Stimulated activated CD8-positive, alpha-beta memory T cell treated with anti-CD3 and anti-CD28 coated beads, Interleukin-12 subunit alpha, Interleukin-12 subunit beta, amount 100 ng/mL, for 1 hour (primary cell): ENCODE measurements around the gene DNASE1L3.
"Not testable (repeated sequence)": the region's sequence is repeated elsewhere in the genome, so short reads cannot be mapped to it uniquely, and the experiment has no call there.

Experiments used
- DNase-seq: peaks from one replicate; pipeline ENCODE4 v3.0.0-alpha.2; 2020; ENCODE audit warnings: low read depth

Gene DNASE1L3

DNA sequence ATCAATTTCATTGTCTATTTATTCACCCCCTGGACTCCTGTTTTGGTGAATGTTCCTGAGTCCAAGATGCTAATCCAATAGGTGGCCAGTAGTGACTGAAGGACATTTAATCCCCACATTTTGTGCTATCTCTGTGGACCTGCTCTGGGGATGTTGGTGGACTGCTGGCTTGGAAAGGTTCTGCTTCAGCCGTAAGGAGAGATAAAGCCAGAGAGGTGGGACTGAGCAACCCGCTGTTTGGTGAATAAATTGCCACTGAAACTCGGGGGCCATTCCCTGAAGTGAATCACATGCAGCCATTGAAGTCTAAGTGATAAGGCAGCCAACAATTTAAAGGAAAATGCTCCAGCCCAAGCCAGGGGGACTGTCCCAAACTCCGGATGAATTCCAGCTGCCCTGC lies 25.2 kb upstream of the DNASE1L3 start:
- no peak for DNase-seq

DNA sequence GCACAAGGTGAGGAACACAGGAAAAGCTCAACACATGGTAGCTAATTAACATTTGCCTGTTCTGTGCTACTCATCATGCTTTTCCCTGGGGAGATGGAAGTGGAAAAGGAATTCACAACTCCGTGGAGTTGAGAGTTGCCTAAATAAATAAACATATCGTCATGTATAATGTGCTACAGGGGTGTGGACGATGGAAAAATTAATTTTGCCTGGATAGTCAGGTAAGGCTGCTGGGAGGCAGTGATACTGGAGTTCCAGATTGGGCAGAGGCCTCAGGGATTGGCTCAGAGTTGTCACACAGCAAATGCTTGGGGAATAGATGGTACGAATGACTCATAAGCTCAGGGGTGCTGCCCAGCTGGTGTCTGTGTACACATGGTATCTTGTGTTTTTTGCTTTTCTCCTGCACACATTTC lies 23.8 kb upstream of the DNASE1L3 start:
- no peak for DNase-seq

DNA sequence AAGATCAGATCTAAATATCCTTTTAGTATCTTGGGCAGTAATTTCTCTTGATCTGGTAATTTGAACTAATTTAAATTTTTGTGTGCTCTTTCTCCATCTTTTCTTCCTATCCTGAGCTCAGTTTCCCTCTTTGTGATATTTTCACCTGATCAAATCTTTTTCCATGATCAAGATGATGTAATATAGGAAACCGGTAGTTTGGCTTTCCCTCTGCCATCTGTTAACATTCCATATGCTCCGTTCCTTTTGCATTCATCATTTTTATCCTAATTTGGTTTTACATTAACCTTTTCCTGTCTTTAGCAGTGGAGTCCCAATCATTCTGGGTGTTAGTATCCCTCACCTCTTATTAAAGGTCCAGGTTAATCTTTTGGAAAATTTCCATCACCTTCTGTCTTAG lies 20.9 kb upstream of the DNASE1L3 start:
- DNase-seq: no peak

DNA sequence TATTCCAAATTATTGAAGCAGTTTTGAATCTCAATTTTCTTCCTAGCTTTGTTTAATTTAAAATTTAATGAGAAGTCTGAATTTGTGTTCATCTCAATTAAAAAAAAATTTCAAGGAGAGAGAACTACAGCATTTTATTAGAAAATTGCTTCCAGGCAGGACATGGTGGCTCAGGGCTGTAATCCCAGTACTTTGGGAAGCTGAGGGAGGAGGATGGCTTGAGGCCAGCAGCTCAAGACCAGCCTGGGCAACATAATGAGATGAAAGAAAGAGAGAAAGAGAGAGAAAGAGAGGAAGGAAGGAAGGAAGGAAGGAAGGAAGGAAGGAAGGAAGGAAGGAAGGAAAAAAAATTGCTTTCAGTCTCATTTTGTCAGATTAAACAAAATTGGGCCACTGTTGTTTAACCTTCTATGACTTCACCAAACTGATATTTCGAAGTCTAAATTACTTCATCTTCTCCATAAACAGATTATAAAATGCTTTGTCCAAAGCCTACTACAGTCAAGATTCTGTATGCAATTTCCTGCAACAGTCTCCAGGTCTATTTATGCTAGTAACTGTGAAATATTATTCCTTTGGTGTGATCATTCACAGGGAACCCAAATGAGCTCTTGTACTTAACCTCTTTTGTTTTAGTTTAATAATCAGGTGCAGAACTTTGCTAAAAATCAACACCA lies 20.2 kb upstream of the DNASE1L3 start:
- DNase-seq: no peak

DNA sequence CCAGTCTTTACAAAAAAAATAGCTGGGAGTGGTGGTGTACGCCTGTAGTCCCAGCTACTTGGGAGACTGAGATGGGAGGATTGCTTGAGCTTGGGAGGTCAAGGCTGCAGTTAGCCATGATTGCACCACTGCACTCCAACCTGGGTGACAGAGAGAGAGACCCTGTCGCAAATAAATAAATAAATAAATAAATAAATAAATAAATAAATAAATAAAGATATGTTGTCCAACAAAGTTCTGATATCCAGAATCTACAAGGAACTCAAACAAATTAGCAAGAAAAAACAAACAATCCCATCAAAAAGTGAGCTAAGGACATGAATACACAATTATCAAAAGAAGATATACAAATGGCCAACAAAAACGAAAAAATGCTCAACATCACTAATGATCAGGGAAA lies 17.2 kb upstream of the DNASE1L3 start:
- not testable (repeated sequence) for DNase-seq

DNA sequence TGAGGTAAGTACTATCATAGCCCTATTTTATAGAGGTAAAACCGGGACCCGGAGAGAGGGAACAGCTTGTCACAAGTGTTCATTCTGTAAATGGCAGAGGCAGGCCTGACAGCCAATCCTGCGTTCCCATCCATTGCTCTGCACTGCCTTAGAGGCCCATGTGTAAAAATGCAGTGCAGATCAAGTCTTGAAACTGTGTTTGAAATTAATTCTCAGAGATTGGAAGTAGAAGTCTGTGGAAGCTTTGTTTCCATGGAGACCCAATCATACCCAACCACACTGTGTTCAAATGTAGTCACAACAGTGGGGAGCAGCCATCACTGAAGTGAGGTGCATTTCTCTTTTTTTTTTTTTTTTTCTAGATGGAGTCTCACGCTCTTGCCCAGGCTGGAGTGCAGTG lies 13.1 kb upstream of the DNASE1L3 start:
- no peak for DNase-seq

DNA sequence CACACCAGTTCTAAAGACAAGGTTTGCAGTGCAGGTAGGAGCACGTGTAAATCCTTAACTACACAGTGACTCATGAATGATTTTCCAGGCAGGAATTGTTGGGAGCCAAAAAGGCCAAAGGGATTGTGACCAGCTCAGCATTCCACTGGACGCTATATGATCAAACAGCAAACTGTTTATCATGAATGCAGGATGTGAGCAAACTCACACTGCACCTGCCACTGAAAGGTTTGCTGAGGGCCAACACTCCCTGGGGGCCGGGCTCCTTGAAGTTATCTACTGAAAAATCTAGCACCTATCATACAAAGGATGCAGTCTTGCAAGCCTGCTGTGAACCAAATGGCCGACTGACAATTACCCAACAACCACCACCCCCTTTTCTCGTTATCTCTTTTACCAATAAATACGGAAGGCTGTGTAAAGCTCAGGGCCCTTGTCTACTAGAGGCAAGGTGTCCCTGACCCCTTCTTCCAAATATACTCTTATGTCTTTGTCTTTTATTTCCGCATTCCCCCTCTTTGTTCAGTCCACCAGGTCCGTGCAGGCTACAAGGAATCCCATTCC lies 11.5 kb upstream of the DNASE1L3 start:
- no peak for DNase-seq

DNA sequence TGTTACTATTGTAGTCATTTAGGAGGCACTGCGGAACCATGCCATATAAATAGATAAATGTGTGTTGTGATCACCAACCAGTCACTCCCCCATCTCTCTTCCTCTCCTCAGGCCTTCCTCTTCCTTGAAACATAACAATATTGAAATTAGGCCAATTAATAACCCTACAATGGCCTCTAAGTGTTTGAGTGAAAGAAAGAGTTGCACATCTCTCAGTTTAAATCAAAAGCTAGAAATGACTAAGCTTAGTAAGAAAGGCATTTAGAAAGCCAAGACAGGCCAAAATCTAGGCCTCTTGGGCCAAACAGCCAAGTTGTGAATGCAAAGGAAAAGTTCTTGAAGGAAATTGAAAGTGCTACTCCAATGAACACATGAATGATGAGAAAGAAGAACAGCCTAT lies 8.1 kb upstream of the DNASE1L3 start:
- no peak for DNase-seq

DNA sequence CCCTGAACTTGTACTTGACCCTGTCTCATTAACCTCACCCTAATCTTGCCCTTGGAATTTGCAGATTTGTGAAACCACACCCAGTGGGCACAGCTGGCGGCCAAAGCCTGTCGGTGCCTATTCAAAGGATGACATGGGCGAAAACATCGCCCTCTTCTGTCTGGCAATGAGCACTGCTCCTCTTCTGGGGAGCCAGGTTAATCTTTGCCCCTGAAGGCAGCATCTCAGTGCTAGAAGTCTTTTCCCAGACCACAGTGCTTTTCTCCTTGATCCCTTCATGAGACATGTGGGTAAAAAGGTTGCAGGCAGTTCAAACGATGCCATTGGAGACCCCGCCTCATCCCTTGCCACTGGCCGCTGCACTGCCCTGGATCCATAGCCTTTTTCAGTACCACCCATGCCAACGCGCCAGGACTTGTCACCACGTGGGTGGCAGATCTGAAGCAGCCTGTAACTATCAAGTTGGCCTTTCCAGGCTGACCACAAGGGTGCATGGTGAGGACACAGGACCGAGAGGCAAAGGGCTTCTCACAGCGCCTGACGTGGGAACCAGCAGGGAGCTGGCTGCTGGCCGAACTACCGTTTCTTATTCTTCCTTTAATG lies 6.5 kb upstream of the DNASE1L3 start:
- peak; percentile 23 for DNase-seq

DNA sequence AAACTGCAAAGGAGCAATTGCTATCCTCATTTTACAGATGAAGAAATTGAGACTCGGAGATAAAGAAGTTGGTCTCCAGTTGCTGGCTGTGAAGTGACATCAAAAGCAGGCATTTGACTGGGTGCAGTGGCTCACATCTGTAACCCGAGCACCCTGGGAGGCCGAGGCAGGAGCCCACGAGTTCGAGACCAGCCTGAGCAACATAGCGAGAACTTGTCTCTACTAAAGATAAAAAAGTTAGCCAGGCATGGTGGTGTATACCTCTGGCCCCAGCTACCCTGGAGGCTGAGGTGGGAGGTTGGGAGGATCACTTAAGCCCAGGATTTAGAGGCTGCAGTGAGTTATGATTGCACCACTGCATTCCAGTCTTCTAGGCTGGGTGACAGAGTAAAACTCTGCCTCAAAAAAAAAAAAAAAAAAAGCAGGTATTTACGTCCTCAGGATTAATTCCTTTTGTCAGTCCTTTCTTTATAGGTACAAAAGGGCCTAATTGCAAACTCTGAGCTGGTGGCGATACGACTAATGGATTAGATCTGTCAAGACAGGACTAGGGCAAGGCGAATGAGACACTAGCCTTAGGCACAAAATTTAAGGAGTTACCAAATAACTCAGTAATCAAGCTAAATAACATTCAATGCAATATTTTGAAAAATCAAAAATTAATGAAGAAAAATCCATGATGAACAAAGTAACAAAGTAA lies 5.9 kb upstream of the DNASE1L3 start:
- no peak for DNase-seq

DNA sequence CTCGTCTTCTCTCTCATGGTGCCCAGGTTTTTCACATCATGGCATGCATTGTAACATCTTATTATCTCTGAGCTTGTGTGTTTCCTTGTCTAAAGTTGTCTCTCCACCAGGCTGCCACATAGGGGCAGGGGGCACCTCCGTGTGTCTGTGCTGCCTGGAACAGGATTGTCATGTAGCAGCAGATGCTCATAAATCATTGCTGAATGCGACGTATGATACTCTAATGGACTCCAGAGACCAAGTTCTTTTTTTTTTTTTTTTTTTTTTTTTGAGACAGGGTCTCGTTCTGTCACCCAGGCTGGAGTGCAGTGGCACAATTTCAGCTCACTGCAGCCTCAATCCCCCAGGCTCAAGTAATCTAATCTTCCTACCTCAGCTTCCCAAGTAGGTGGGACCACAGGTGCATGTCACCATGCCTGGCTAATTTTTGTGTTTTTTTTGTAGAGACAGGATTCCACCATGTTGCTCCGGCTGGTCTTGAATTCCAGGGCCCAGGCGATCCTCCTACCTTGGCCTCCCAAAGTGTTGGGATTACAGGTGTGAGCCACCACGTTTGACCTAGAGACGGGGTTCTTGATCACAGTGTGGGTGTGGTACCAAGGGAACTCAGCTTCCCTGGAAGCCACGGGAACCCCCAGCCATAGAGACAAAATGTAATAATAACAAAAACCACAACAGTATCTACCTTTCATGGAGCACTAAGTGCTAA lies 4.7 kb upstream of the DNASE1L3 start:
- no peak for DNase-seq

DNA sequence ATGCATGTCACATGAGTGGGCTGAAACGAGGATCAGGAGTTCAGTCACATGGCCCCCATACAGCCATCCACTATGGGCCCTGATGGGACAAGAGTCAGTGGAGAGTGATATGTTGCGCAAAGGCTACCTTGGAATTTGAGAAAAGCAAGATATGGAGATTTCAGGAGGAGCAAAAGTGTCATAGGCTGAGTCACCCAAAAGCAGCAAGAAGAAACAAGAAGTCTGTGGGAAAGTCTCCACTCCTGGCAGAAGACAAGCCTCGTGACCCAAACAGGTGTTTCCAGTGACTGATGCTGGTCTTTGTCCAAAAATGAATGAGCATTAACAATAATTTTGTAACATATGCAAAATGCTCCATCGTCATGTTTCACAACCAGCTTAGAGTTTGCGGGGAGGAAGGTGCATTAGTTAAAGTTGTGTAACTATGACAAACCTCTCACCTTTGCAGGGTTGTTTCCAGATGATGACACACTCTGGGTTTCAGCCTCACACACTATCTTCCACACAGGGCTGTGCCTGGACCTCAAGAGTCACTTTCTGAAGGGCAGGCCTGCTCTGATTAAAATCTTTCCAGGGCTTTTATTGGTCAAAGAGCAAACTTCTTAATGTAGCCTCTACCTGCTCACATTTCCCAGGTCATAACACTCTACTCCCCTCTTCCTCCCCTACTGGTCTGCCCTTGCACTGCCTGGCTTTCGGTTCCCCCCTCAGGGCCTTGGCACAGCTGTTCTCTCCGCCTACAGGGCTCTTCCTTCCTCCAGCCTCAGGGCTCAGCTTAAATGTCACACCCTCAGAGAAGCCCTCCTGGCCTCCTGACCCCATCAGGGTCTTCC lies 3.9 kb upstream of the DNASE1L3 start:
- DNase-seq: no peak

DNA sequence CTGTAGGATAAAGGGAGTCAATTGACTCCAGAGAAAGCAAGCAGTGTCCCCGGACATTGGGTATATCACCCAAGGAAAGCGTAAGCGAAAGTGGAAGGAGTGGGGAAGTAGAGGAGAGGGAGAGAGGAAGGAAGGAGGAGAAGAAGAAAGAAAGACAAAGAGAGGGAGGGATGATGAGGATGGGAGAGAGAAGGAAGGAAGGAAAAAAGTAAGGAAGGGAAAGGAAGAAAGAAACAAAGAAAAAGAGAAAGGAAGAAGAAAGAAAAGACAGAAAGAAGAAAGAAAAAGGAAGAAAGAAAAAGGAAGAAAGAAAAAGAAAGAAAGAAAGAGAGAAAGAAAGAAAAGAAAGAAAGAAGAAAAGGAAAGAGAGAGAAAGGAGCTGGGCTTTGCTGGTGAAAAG lies 839 bp downstream of the DNASE1L3 start:
- DNase-seq: no peak

DNA sequence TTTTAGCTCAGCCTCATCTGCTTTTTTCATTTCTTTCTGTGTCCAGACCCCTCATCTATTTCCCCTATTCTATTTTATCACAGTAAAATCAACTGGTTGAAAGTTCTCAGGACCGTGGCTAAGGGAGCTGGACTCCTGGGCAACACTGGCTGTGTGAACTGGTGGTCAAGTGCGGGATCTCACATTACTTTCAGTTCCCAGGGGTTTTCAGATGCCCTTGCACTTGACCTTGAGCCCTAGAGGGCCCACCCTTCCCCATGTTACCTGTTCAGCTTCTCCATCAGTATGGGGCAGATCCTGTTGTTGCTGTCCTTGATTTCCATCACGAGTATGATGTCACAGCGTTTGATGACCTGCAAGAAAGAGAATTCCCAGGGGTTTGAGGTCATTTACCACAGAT lies 2.8 kb downstream of the DNASE1L3 start:
- no peak for DNase-seq

DNA sequence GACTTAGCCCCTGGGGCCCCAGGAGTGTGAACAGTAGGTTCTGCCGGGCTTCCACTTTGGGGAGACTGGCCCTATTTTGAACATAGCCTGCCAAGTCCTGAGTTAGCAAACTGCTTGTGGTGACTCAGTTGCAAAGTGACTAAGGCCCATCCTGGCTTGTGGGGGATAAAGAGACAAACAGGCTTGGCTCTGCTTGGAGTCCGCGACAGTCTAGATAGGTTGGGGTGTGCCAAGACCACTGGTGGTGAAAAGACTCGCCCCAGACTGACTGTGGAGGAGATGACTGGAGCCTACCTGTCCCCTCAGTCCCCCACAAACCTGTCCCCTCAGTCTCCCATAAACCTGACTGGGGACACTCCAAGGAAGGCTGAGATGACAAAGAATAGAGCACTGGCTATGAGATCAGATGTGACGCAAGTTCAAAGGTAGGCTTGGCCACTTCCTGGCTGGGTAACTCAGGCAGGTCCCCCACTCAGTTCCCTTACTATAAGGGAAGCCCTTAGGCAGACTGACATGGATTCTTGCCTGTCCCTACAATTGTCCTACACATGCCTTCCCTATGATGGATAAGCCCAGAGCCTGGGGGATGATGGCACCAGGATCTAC lies 4.3 kb downstream of the DNASE1L3 start:
- no peak for DNase-seq

DNA sequence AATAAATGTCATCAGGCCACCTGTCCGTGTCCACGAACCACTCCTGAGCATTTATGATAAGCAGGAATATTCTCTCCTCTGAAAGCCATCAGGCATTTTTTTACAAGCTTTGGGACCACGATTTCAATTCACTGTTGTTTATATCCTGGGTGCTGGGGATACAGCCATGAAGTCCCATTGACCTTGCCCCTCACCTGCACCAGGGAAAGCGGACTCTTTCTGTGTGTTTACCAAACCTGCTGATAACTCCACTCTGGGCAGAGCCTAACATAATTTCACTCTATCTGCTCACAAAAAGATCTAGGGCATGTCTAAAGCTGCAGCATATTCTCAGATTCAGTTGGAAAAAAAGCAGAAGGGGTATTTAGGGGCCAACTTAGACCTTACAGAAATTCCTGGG lies 4.8 kb downstream of the DNASE1L3 start:
- DNase-seq: no peak

DNA sequence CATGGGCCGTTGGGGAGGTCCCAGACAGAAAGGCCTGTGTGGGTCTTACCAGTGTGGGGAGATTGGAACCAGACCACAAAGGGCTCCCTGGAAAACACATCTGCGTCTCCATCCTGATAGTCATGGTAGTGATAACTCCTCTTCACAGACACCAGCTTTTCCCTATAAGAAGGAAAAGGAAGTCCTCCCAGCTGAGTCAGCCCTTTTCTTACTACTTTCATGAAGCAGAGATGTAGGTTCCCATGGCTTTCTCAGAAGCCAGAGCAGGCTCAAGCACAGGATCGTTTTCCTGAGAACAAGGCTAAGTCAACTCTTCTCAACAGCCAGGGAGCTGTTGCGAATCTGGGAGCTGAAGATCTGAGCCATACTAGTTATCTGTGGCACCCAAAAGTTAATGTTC lies 6.1 kb downstream of the DNASE1L3 start:
- no peak for DNase-seq

DNA sequence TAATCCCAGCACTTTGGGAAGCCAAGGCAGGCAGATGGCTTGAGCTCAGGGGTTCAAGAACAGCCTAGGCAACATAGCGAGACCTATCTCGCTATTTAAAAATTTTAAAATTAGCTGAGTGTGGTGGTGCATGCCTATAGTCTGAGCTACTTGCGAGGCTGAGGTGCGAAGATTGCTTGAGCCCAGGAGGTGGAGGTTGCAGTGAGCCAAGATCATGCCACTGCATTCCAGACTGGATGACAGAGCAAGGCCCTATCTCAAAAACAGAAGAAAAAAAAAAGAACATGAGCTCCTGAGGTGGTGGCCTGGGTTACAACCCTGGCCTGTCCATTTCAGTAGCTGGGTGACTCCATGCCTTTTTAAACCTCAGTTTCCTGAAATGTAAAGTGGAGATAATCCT lies 7.2 kb downstream of the DNASE1L3 start:
- no peak for DNase-seq

DNA sequence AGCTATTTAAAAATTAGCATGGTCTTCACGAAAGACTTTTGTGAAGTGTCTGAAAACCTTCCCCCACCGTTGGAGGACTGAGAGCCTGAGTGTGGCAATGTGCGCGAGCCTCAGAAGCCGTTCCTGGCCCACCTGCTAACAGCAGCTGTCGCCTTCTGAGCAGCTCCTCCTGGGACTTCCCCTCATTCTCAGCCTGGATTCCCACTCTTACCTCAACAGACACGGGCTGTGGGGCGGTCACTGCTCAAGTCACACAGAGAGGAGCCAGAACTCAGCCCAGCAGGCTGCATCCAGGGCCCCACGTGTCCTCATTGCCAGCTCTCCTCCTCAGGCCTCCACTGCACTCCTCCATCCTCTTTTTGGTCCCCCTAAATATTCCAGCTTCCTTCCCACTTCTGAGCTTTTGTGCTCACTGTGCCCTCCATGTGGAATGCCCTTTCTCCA lies 7.8 kb downstream of the DNASE1L3 start:
- DNase-seq: no peak

DNA sequence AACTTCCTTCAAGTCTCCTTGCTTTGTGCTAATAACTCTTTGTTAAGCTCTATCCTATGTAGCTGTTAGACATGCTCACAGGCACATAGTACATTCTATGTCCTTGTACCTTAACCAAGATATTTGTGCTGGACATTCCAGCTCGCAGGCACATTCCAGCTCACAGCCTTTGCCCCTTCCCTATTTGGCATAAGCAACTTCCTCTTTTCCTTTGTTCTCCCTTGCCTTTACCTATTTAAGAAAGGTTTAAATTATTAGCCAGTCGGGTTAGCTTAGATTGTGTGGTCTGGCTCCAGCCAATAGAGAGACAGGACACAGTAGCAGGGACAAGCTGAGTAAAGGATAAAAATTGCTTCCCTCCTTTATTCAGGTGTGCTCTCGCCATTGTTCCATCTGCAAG lies 9.3 kb downstream of the DNASE1L3 start:
- DNase-seq: not testable (repeated sequence)

DNA sequence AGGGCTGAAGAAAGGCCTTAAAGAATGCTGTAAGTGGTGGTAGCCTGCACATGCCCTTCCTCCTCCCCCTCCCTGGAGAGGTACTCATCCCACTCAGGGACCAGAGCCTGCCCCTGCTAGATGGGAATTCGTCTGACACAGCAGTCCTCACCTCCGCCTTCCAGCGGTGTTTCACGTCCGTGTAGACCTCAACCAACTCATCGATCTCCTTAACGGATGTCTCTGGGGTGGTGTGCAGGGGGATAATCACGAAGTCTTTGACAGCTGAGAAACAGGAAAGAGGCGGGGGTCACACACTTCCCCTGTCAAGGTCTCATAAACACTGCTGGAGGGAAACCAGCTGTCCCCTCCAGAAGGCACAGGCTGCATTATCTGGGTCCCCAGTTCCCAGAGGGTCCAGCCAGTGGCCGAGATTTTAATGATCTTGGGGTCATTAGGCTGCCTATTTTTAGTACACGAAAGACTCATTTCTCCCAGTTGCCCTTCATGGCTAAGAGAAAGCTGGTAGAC lies 9.9 kb downstream of the DNASE1L3 start:
- no peak for DNase-seq
